D721Med (cell line): ENCODE measurements around the gene OXER1.

Experiments used
- DNase-seq: peaks from one replicate; pipeline ENCODE4 v3.0.0; 2011; ENCODE audit warnings: low spot score; ENCODE audit not compliant: insufficient read length
- FAIRE-seq: peaks from 2 replicates; lab custom pipeline; 2011; peaks lifted over from hg19 to GRCh38; lab: Jason Lieb, UNC
- CTCF ChIP-seq: IDR thresholded peaks from 2 replicates; pipeline ENCODE4 v1.5.1; 2012; ENCODE audit warnings: mild to moderate bottlenecking, control low read depth; ENCODE audit not compliant: insufficient read depth; ENCODE audit errors: missing control alignments

The OXER1 gene

GRCh38 chr2:42783511-42783910, 19.6 kb upstream of the OXER1 start:
- FAIRE-seq = no peak
- no peak for TF ChIP-seq CTCF
- no peak for DNase-seq

- no peak for DNase-seq
- FAIRE-seq = no peak
- no peak for TF ChIP-seq CTCF
These were observed 17.2 kb upstream of the OXER1 start for GRCh38 chr2:42781181-42781580.

- FAIRE-seq (no peak), DNase-seq (no peak)
- TF ChIP-seq CTCF = no peak
These were observed 14.2 kb upstream of the OXER1 start for GRCh38 chr2:42777883-42778805.

GRCh38 chr2:42775810-42776209, 11.9 kb upstream of the OXER1 start:
- FAIRE-seq = no peak
- no peak for DNase-seq
- no peak for TF ChIP-seq CTCF

GRCh38 chr2:42775186-42775585, 11.3 kb upstream of the OXER1 start:
- FAIRE-seq (no peak), DNase-seq (no peak)
- no peak for TF ChIP-seq CTCF

GRCh38 chr2:42771546-42772153, 7.7 kb upstream of the OXER1 start:
- TF ChIP-seq CTCF = no peak
- FAIRE-seq = no peak
- no peak for DNase-seq
